Measurements from ENCODE around the gene FBXO8. TPM values are rescaled to one million over a fixed set of nuclear protein-coding genes. Genes with fewer than 3 reads are reported as not detected.

FBXO8 gene
- total RNA-seq, 4 donors from 2014 or later = 38.4 to 47.0 (median 42.5) TPM

DNA sequence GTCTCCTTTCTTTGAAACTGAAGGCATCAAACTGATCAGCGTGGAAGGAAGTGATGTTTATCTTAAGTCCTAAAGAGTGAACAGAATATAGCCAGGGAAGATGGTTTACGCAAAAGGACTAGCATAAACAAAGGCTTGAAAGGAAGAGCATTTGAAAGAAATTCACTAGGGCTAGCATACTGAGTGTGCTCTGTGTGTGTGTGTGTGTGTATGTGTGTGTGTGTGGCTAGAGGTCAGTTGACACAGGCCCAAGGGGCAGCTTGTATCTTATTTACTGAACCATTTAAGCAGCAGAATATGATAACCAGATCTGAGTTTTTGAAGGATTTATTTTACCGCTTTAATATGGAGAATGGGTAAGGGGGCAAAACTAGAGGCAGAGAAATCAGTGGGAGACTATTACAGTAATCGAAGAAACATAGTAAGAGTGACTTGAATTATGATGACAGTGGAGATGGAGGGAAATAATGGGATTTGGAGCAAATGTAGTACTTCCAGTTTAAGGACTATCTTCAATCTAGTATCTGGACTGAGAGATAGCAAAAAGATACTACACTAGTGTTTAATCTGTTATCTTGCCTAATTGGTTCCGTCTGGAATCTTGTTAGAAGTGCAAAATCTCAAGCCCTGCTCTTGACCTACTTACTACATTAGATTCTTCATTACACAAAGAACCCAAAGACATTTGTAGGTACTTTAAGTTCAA lies 37.2 kb upstream of the FBXO8 start:
- Histone ChIP-seq H3K27ac (no peak overlapping the region), H3K4me1 (no peaks in the 10 kb centered on the region), H3K27me3 (no peaks in the 10 kb centered on the region), H3K9me3 (no peaks in the 10 kb centered on the region), H3K36me3 (peaks cover 0 to 7% of the 10 kb centered on the region in 2 donors), H3K4me3 (replicated peaks in 1 of 3) (no peak overlapping the region)
- TF ChIP-seq, protein P1, sequence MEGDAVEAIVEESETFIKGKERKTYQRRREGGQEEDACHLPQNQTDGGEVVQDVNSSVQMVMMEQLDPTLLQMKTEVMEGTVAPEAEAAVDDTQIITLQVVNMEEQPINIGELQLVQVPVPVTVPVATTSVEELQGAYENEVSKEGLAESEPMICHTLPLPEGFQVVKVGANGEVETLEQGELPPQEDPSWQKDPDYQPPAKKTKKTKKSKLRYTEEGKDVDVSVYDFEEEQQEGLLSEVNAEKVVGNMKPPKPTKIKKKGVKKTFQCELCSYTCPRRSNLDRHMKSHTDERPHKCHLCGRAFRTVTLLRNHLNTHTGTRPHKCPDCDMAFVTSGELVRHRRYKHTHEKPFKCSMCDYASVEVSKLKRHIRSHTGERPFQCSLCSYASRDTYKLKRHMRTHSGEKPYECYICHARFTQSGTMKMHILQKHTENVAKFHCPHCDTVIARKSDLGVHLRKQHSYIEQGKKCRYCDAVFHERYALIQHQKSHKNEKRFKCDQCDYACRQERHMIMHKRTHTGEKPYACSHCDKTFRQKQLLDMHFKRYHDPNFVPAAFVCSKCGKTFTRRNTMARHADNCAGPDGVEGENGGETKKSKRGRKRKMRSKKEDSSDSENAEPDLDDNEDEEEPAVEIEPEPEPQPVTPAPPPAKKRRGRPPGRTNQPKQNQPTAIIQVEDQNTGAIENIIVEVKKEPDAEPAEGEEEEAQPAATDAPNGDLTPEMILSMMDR (IDR thresholded peaks at IDR 0.05) = no peak
- no peak for TF ChIP-seq POLR2A (IDR thresholded peaks at IDR 0.05)
- DNase-seq = no peak
- WGBS, 2 donors = 71 to 74% methylated on average over 5 of the region's 5 CpGs
- intact Hi-C loops (cut with DNase I) = no loop called here

DNA sequence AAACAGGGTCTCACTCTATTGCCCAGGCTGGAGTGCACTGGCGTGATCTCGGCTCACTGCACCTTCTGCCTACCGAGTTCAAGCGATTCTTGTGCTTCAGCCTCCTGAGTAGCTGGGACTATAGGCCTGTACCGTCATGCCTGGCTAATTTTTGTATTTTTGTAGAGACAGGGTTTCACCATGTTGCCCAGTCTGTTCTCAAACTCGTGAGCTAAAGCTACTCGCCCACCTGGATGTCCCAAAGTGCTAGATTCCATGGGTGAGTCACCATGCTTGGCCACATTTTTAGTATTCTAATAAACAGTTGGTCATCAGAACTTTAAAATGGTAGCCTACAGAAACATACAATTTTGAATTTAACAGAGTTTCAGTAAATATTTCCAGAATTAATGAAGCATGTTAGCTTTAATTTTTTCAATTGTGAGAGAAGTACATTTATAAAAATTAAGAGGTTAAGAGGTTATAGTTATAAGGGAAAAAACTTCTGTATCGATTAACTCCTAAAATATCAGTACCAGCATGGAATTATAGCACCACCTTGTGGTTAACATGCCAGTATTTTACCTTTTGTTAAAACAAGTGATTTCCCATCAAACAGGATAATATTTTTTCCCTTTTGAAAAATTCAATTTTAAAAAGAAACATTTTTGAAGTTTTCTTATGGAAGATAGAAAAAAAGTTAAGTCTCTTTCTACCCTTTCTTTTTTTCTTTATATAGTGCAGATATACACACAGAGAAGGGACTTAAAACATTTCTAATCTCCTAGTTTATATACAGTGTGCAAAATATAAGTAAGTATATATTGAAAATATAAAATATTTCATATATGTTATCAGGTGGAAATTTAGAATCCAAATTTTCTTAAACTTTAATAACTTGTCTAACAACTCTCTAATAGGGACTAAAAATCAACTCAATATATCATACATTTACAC lies 35.6 kb upstream of the FBXO8 start:
- TF ChIP-seq, protein P1 (IDR thresholded peaks at IDR 0.05) = peak in 5 of 6 experiments; percentile 16 to 62 (median 44)
- no peak for TF ChIP-seq POLR2A (IDR thresholded peaks at IDR 0.05)
- no peak overlapping the region for H3K27ac ChIP-seq
- H3K9me3 ChIP-seq = no peaks in the 10 kb centered on the region
- intact Hi-C loops (cut with DNase I) = no loop called here
- WGBS, 2 donors = 47 to 50% methylated on average over 8 of the region's 8 CpGs
- peak; percentile 8 to 35 for DNase-seq
- peaks cover 0 to 7% of the 10 kb centered on the region in 2 donors for H3K36me3 ChIP-seq
- H3K4me3 ChIP-seq (replicated peaks in 1 of 3) = no peak overlapping the region
- H3K27me3 ChIP-seq = no peaks in the 10 kb centered on the region
- H3K4me1 ChIP-seq = no peaks in the 10 kb centered on the region

DNA sequence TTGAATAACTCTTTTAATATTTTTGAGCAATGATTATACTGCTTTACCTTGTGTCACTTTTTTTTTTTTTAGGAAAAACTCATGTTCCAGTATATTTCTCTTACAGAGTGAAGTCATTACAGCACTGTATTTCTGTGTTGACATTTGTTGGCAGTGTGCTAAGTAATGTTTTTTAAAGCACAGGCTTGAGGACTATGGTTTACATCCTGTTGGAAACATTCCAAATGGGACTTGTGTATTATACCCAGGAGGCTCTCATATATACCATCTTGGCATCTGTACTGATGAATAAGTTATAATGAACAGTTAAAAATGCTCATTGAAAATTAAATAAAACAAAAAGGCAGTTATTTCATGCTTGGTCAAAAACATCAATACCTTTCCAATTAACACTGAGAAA lies 34.1 kb upstream of the FBXO8 start:
- Histone ChIP-seq H3K9me3 (no peaks in the 10 kb centered on the region), H3K27ac (no peak overlapping the region), H3K4me3 (replicated peaks in 1 of 3) (no peak overlapping the region), H3K36me3 (peaks cover 0 to 7% of the 10 kb centered on the region in 2 donors), H3K4me1 (no peaks in the 10 kb centered on the region), H3K27me3 (no peaks in the 10 kb centered on the region)
- no peak for TF ChIP-seq POLR2A (IDR thresholded peaks at IDR 0.05)
- TF ChIP-seq, protein P1 (IDR thresholded peaks at IDR 0.05) = no peak
- DNase-seq = no peak
- intact Hi-C loops (cut with DNase I) = no loop called here

DNA sequence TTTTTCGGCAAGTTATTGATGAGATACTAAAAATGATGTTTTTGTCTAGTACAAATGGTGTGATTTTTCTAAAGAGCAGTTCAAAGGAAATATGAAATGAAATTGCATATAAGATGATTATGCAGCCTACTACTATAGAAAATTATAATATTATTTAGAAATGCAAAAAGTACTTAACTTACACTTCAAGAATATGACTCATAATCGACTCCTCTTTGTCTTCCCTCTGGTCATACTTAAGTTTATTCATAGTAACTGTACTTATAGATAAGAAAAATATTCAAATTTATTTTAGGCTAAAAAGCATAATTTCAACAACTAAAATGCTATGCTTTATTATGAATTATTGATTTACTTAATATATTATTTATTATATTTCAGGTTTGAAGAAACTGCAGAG lies 33.5 kb upstream of the FBXO8 start:
- intact Hi-C loops (cut with DNase I) = no loop called here
- TF ChIP-seq POLR2A (IDR thresholded peaks at IDR 0.05) = no peak
- TF ChIP-seq, protein P1 (IDR thresholded peaks at IDR 0.05) = no peak

DNA sequence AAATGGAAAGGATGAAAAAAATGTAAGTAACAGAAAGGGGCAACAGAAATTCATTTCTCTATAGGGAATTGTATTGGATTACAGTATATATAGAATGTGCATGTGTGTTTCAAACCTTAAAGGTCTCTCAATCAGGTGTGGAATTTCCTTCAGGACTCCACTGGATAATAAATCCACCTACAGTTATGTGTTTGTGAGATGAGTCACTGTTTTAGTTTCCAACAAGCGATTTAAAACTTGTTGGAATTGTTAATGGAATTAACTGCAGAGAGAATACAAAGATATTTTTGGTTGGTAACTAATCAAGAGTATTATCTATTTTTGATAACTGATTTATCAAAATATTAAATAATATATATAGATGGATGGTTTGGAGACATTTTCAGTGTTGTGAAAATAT lies 33.1 kb upstream of the FBXO8 start:
- no peak for DNase-seq
- H3K9me3 ChIP-seq = no peaks in the 10 kb centered on the region
- intact Hi-C loops (cut with DNase I) = no loop called here
- H3K4me3 ChIP-seq (replicated peaks in 1 of 3) = no peak overlapping the region
- TF ChIP-seq POLR2A (IDR thresholded peaks at IDR 0.05) = no peak
- TF ChIP-seq, protein P1 (IDR thresholded peaks at IDR 0.05) = no peak
- WGBS, 2 donors = 92 to 97% methylated on average over 1 of the region's 1 CpG
- H3K27me3 ChIP-seq = no peaks in the 10 kb centered on the region
- peaks cover 5 to 7% of the 10 kb centered on the region in 2 donors for H3K36me3 ChIP-seq
- H3K4me1 ChIP-seq = no peaks in the 10 kb centered on the region
- H3K27ac ChIP-seq = no peak overlapping the region

More for the DNA sequence above, 33.5 kb upstream of the FBXO8 start:
- 49 to 50% methylated on average over 2 of the region's 2 CpGs for WGBS, 2 donors
- Histone ChIP-seq H3K4me1 (no peaks in the 10 kb centered on the region), H3K36me3 (peaks cover 5 to 7% of the 10 kb centered on the region in 2 donors), H3K4me3 (replicated peaks in 1 of 3) (no peak overlapping the region), H3K27me3 (no peaks in the 10 kb centered on the region), H3K27ac (no peak overlapping the region), H3K9me3 (no peaks in the 10 kb centered on the region)
- DNase-seq = no peak
